HG03159 (cell line): ENCODE data around the gene TP73.

Experiments
- ATAC-seq: cut with Tn5 transposase; IDR thresholded peaks from one replicate; pipeline ENCODE4 v1.9.1; 2021; ENCODE audit warnings: mild to moderate bottlenecking, moderate library complexity; ENCODE audit not compliant: unreplicated experiment

Gene TP73

GRCh38 chr1:3683992-3684391, 31.7 kb downstream of the TP73 start:
- no peak for ATAC-seq

- no peak for ATAC-seq
Measured at GRCh38 chr1:3685222-3685621, 32.9 kb downstream of the TP73 start.

GRCh38 chr1:3685906-3686305, 33.6 kb downstream of the TP73 start:
- no peak for ATAC-seq

GRCh38 chr1:3687504-3687903, 35.2 kb downstream of the TP73 start:
- ATAC-seq = no peak

GRCh38 chr1:3688356-3689137, 36.2 kb downstream of the TP73 start:
- ATAC-seq = no peak

- ATAC-seq = no peak
Measured at GRCh38 chr1:3689138-3689750, 36.9 kb downstream of the TP73 start.

GRCh38 chr1:3690282-3691065, 38.2 kb downstream of the TP73 start:
- no peak for ATAC-seq

GRCh38 chr1:3691421-3692204, 39.3 kb downstream of the TP73 start:
- ATAC-seq = no peak

- ATAC-seq = no peak
Measured at GRCh38 chr1:3692598-3692997, 40.3 kb downstream of the TP73 start.

- ATAC-seq = no peak
Measured at GRCh38 chr1:3693321-3693720, 41.0 kb downstream of the TP73 start.

- no peak for ATAC-seq
Measured at GRCh38 chr1:3695326-3696217, 43.3 kb downstream of the TP73 start.

GRCh38 chr1:3696689-3697088, 44.4 kb downstream of the TP73 start:
- ATAC-seq = no peak

GRCh38 chr1:3697104-3697503, 44.8 kb downstream of the TP73 start:
- ATAC-seq = no peak

- no peak for ATAC-seq
Measured at GRCh38 chr1:3697810-3698209, 45.5 kb downstream of the TP73 start.

GRCh38 chr1:3698660-3699408, 46.5 kb downstream of the TP73 start:
- no peak for ATAC-seq

GRCh38 chr1:3699596-3699995, 47.3 kb downstream of the TP73 start:
- ATAC-seq = no peak

GRCh38 chr1:3700631-3701030, 48.3 kb downstream of the TP73 start:
- no peak for ATAC-seq

GRCh38 chr1:3702528-3702927, 50.2 kb downstream of the TP73 start:
- no peak for ATAC-seq

GRCh38 chr1:3702990-3703728, 50.8 kb downstream of the TP73 start:
- ATAC-seq = no peak
